Lower lobe of right lung (tissue), 2 donors: Measurements from ENCODE around the gene CAMK2A. TPM values are rescaled to one million over a fixed set of nuclear protein-coding genes. Genes with fewer than 3 reads are reported as not detected.
A peak's percentile ranks its signal among the peaks of the same experiment; 100 is the strongest.

Source experiments
- ATAC-seq, 2 donors: fragments of 200-7000 bp; cut with Tn5 transposase; one replicate each; pipeline ENCODE4 v1.9.1; 2020 to 2022; ENCODE audit warnings: mild to moderate bottlenecking in 2 of 2, moderate library complexity in 2 of 2
- DNase-seq: peaks from one replicate; pipeline ENCODE4 v3.0.0-alpha.2; 2020
- H3K27ac ChIP-seq: fragments of 200-600 bp; one replicate; pipeline ENCODE4 v1.8.0; 2022
- H3K27me3 ChIP-seq: fragments of 200-600 bp; one replicate; pipeline ENCODE4 v1.8.0; 2022; ENCODE audit warnings: low read depth
- H3K36me3 ChIP-seq: fragments of 200-600 bp; one replicate; pipeline ENCODE4 v1.8.0; 2022; ENCODE audit warnings: mild to moderate bottlenecking
- H3K4me1 ChIP-seq: fragments of 200-600 bp; one replicate; pipeline ENCODE4 v1.8.0; 2022
- H3K4me3 ChIP-seq: fragments of 200-600 bp; one replicate; pipeline ENCODE4 v1.8.0; 2022; ENCODE audit warnings: mild to moderate bottlenecking
- H3K9me3 ChIP-seq: fragments of 200-600 bp; one replicate; pipeline ENCODE4 v1.8.0; 2022
- CTCF ChIP-seq: fragments of 200-600 bp; IDR thresholded peaks from one replicate; pipeline ENCODE4 v1.8.0; 2022; ENCODE audit warnings: antibody characterized with exemption, mild to moderate bottlenecking
- intact Hi-C: fragments of 100-400 bp; cut with DNase I; formaldehyde crosslinking; loops from one replicate; pipeline ENCODE4 v1.11.0; 2022
- total RNA-seq: library from RNA; stranded (reverse); fragmentation: NEBNext Ultra II Directional; extraction: Animal tissue kit (Norgen Biotek cat#: 25700); gene quantifications from one replicate; pipeline ENCODE4 v1.2.1, GENCODE V29; 2021
- donor health status: DM: no; HTN: yes; CAD: no; lungs with severe emphysema.

CAMK2A gene
- total RNA-seq, 1 donor from 2014 or later = 1.3 TPM

GRCh38 chr5:150181027-150181426 is 108.5 kb downstream of the CAMK2A start:
- peaks cover 12% of the 10 kb centered on the region for H3K4me1 ChIP-seq
- no peak overlapping the region for H3K4me3 ChIP-seq
- H3K27me3 ChIP-seq = no peaks in the 10 kb centered on the region
- no peak for TF ChIP-seq CTCF
- H3K27ac ChIP-seq = peak overlapping the region; percentile 56
- ATAC-seq (peak in 1 of 2 donors; percentile 5), DNase-seq (no peak)
- intact Hi-C loops = no loop called here
- H3K36me3 ChIP-seq = no peaks in the 10 kb centered on the region
- no peaks in the 10 kb centered on the region for H3K9me3 ChIP-seq

GRCh38 chr5:150180241-150181026 is 109.1 kb downstream of the CAMK2A start:
- H3K36me3 ChIP-seq = no peaks in the 10 kb centered on the region
- H3K27ac ChIP-seq = peak overlapping the region; percentile 56
- H3K9me3 ChIP-seq = no peaks in the 10 kb centered on the region
- intact Hi-C loops = no loop called here
- H3K4me1 ChIP-seq = peaks cover 12% of the 10 kb centered on the region
- DNase-seq (no peak), ATAC-seq (peak; percentile 61 to 67)
- TF ChIP-seq CTCF = no peak
- H3K4me3 ChIP-seq = no peak overlapping the region
- no peaks in the 10 kb centered on the region for H3K27me3 ChIP-seq

- Histone ChIP-seq H3K4me3 (no peak overlapping the region), H3K36me3 (no peaks in the 10 kb centered on the region), H3K27me3 (no peaks in the 10 kb centered on the region), H3K9me3 (no peaks in the 10 kb centered on the region), H3K27ac (no peak overlapping the region), H3K4me1 (peaks cover 12% of the 10 kb centered on the region)
- no peak for ATAC-seq
- no peak for DNase-seq
- intact Hi-C loops = no loop called here
- TF ChIP-seq CTCF = no peak
These were observed 110.5 kb downstream of the CAMK2A start for GRCh38 chr5:150179019-150179620.

- no peak for TF ChIP-seq CTCF
- no peaks in the 10 kb centered on the region for H3K27me3 ChIP-seq
- DNase-seq = no peak
- intact Hi-C loops = no loop called here
- H3K27ac ChIP-seq = no peak overlapping the region
- peaks cover 12% of the 10 kb centered on the region for H3K4me1 ChIP-seq
- no peak for ATAC-seq
- no peaks in the 10 kb centered on the region for H3K9me3 ChIP-seq
- H3K4me3 ChIP-seq = no peak overlapping the region
- H3K36me3 ChIP-seq = no peaks in the 10 kb centered on the region
These were observed 111.3 kb downstream of the CAMK2A start for GRCh38 chr5:150178262-150178661.

- no peak for ATAC-seq
- Histone ChIP-seq H3K4me3 (no peak overlapping the region), H3K36me3 (no peaks in the 10 kb centered on the region), H3K9me3 (no peaks in the 10 kb centered on the region), H3K27ac (no peak overlapping the region), H3K4me1 (peaks cover 12% of the 10 kb centered on the region), H3K27me3 (no peaks in the 10 kb centered on the region)
- TF ChIP-seq CTCF = no peak
- intact Hi-C loops = no loop called here
- no peak for DNase-seq
These were observed 111.9 kb downstream of the CAMK2A start for GRCh38 chr5:150177721-150178120.
